ENCODE measurements around the gene SLC25A34.
A peak's percentile ranks its signal among the peaks of the same experiment; 100 is the strongest.

The SLC25A34 gene

DNA sequence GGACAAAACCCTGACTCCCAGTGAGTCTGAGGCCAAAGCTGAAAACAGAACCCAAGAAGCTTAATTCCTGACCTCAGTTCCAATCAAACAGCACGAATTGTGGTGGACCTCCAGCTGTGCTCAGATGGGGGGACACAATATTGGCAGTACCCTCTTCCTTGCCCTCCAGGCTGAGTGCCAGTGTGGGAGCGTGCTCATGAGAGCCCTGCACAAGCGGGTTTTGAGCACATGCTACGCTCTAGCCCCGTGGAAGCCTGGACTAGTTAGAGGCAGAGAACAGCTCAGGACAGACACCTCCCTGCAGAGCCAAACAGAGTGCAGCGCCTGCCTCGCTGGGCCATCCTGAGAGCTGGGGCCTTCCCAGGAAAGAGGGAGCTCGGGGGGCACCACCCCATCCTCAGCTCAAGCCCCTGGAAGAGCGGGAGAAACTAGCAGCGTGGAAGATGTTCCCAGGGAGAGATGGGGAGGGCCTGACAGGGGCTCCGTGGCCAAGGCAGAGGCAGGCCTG lies 2.8 kb upstream of the SLC25A34 start:
- no peak for DNase-seq (ENCODE audit: low read depth)

DNA sequence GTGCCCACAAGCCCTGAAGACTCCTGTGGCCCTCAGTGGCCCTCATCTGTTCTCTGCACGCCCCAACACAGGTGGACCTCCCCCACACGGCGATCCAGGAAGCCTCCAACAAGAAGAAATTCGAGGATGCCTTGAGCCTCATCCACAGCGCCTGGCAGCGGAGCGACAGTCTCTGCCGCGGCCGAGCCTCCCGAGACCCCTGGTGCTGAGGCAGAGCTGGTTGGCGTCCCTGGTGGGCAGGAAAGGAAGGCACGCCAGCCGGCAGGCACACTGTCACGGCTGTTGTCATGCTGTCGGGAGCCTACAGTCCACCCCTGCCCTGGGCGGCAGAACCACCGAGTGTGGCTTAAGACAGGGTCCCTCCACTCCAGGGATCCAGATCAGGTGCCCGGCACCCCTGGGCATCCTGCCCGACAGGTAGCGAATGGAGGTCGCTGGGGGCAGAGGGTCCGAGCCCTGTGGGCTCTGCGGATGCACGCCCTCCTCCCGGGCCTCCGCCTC lies 2.3 kb upstream of the SLC25A34 start:
- DNase-seq (ENCODE audit: low read depth) = no peak

DNA sequence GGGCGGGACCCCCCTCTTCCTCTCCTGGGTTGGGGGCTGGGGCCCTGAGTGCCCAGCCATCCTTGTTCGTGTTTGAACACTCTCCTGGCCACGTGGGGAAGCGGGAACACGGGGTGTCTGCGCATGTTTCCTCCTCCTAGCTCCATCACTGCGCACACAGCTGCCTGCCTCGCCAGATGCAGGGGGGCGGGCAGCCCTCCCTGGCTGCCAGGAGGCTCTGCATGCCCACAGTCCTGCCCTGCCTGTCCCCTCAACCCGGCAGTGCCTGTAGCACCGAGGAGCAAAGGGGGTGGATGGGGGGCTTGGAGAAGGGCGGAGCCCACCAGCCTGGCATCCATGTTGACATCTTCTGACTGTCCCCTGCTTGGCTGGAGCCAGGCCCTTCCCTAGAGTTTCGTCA lies 1.8 kb upstream of the SLC25A34 start:
- no peak for DNase-seq (ENCODE audit: low read depth)

DNA sequence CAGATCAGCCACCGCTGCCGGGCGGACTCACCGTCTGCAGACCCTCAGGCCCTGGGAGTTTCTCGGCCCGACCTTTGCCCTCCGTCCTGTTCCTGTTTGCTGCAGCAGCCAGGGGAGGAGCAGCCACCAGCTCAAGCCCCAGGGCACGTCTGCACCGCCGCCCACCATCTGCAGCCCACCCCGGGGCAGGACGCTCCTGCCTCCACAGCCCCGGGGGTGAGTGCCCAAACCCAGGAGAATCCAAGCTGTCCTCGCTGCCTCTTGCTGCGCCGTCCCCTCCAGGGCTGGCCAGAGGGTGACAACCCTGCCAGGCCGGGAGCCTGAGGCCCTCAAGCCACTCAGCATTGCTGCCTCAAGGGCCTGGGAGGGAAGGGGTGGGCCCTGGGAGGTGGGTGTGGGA lies 1.2 kb upstream of the SLC25A34 start:
- no peak for DNase-seq (ENCODE audit: low read depth)

DNA sequence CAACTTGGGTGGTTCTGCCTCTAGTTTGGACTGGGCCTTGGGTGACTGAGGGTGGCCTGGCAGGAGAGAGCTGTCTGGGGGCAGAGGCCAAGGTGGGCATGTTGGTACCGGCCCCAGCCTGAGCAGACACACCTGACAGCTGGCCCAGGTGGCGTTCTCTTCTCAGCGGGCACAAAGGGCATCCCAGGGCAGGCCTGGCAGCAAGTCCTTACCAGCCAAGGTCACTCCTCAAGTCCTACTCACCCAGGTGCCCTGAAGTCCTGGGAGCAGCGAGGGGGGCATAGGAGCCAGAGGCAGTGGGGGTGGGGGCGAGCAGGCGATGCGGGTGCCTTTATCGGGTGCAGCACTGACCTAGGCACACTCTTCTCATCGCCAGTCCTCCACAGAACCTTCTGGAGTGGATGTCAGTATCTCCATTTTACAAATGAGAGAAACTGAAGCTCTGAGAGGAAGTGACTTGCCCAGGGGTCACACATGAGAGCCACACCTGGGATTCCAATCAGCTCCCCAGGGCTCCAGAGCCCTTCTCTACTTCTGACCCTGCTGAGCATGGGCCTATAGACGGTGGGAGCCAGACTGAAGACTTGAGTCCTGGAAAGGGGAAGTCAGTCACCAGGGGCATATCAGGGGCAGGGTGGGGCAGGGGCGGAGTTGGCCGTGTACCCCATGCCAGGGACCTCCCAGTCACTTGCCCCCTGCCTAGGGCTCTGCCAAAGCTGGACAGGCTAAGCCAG lies 587 bp upstream of the SLC25A34 start:
- no peak for DNase-seq (ENCODE audit: low read depth)

DNA sequence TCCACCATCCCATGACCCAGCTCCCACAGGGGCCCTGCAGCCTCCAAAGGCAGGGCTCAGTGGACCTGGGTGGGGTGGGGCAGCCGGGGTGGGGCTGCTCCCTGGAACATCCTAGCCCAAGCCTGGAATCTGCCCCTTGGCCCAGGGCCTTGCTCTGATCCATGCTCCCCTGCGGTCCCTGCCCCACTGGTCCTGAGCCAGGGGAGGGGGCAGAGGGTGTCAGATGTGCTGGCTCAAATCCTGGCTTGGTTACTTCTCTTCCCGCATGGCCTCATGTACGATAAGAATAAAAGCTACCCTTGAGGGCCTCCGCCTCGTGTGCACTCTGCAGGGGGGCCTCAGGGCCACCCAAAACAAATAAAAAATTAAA lies 819 bp downstream of the SLC25A34 start:
- DNase-seq (ENCODE audit: low read depth) = no peak

DNA sequence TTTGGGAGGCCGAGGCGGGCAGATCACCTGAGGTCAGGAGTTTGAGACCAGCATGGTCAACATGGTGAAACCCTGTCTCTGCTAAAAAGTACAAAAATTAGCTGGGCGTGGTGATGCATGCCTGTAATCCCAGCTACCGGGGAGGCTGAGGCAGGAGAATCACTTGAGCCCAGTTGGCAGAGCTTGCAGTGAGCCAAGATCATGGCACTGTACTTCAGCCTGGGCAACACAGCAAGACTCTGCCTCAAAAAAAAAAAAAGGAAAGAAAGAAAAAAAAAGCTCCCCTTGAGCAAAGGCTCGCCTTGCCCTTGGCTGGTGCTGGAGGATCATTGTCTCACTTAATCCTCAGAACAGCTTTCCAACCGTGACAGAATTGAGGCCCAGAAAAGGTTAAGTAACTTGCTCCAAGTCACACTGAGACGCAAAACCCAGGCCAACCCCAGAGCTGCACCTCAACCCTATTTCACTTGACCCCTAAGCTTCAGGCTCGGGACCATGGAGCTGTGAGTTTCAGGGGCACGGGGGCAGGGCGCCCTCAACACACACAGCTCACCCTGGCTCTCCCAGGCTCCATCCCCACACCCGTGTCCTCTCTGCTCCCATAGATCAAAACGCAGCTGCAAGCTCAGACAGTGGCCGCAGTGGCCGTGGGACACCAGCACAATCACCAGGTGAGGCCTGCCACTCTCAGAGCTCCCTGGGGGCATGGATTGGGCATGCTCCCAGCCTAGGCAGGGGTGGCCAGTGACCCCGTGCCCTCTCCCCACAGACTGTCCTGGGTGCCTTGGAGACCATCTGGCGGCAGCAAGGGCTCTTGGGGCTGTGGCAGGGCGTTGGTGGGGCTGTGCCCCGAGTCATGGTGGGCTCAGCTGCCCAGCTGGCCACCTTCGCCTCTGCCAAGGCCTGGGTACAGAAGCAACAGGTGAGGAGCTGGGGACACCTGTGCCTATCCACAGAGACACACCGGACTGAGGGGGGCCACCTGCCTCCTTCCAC lies 1.6 kb downstream of the SLC25A34 start:
- DNase-seq (ENCODE audit: low read depth) = no peak

DNA sequence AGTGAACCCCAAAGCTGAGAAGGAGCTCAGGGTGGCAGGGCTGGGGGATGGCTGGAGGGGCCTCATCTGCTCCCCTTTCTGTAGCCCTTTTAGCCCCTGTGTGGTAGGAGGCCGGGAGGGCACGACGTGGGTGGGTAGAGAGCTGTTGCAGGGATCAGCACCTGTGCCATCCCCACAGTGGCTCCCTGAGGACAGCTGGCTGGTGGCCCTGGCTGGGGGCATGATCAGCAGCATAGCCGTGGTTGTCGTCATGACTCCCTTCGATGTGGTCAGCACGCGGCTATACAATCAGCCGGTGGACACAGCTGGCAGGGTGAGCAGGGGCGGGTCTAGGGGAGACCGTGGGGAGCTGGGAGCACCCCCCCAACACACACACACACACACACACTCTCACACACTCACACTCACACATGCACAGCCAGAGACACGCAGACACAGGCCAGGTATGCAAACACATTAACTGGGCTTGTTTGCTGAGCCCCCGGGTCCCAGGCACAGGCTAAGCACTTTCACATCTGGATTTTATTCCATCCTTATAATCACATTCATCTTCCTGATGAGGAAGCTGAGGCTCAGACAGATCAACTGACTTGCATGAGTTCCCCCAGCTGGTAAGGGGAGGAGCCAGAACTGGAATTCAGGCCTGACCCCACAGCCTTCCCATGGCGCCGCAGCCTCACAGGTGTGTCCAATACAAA lies 2.5 kb downstream of the SLC25A34 start:
- DNase-seq (ENCODE audit: low read depth) = no peak

DNA sequence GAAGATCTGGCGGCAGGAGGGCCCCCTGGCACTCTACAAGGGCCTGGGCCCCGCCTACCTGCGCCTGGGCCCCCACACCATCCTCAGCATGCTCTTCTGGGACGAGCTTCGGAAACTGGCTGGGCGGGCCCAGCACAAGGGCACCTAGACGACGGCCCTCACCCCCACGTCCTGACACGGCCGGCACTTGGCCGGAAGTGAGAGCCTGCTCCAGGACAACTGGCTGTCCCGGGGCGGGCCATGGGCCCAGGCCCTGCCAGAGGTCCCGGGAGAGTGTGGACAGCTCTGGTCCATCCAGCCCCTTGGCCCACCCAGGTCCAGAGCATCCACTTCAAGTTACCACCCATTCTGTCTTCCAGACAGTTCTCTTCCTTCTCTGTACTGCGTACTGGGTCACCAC lies 3.2 kb downstream of the SLC25A34 start:
- DNase-seq (ENCODE audit: low read depth) = no peak

DNA sequence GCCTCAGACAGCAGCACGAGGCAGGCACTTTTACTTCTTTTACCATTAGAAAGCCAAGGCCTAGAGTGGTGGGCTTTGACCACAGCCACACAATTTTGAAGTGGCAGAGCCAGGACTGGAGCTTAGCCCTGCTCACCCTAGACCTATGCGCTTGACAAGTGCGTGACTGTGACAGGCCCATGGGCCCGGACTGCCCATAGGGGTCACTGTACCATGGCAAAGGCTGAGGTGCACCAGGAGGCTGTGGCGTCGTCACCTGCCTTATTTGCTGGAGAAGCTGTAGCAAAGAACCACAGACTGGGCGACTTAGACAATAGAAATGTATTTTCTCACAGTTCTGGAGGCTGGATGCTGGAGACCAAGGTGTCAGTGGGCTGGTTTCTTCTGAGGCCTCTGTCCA lies 3.7 kb downstream of the SLC25A34 start:
- DNase-seq (ENCODE audit: low read depth) = no peak

DNA sequence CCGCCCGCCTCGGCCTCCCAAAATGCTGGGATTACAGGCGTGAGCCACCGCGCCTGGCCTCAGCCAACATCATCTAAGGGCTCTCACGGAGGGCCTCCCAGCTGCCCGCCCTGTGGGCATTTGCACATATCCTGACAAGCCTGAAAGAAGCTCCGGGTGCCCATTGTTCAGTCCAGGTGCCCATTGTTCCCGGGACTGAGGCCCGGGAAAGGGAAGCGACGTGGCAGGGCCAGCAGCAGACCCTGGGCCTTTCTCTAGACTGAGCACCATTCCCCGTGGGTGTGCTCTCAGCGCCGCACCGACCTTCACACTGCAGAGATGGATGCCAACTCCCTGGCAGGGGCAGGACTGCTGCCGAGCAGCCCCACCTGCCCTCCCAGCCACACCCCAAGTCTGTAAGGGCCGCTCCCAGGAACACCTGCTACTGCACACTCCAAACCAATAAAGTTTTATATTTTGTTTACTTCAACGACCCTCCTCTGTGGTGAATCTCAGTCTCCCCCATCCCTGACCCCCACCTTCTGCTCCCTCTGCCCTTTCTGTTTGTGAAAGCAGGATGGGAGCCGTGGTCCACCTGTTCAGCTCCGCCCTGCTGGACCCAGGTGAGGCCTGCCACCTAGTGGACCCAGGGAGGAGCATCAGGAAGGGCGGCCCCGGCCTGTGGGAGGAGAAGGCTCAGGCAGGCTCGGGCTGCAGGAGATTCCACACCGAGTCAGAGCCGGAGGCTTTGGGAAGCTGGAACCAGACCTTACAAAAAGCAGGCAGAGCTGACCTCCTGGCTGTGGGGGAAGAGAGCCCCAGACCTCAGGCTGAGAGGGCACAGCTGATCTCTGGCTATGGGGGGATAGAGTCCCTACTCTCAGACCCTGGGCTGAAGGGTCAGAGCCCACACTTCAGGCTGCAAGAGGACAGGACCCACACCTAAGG lies 5.1 kb downstream of the SLC25A34 start:
- DNase-seq (ENCODE audit: low read depth) = peak; percentile 34

DNA sequence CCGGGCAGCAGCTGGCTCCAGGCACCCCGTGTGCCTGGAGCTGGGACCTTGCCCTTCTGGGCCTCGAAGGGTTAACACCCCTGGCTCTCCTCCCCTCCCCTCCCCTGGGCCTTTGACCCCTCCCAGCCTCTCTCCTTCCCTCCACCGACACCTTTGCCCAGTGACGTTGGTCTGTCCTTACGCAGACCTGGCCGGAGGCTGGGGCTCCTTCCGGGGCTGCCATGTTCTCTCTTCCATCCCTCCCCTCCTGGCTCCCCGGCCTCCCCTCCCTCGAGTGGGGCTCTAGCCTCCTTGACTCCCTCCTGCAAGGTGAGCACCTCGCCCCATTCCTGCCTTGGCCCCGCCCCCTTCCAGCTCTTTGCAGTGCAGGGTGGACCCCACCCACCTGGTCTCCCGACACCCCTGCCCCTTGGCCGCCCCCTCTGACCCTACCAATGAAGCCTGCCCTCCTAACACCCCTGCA lies 6.3 kb downstream of the SLC25A34 start, which contains the start of gene TMEM82:
TMEM82 (plus strand) TSS at position 161 of the 463 bp plus-strand sequence; CDS start at position 222, 61 bp downstream.
- DNase-seq (ENCODE audit: low read depth) = no peak

DNA sequence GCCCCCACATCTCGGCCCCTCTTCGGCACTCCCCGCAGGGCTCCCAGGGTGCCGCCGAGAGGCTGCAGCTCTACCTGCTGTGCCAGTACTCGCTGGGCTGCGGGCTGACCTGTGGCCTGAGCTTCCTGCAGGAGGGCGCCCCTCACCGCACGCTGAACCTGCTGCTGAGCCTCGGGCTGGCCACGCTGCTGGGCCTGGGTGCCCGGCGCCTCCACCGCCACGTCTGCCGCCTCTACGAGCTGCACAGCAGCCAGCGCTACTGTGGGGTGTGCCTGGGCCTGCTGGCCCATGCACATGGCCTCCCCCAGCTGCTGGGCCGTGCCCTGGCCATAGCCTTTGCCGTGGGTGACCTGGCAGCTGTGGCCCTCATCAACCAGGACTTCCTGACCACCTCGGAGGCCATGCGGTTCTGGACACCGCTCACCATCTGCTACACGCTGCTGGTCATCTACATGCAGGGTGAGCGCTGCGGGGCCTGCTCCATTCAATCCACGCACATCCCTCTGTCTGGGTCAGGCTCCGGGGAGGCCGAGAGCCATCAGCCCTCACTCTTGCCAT lies 8.1 kb downstream of the SLC25A34 start:
- no peak for DNase-seq (ENCODE audit: low read depth)

DNA sequence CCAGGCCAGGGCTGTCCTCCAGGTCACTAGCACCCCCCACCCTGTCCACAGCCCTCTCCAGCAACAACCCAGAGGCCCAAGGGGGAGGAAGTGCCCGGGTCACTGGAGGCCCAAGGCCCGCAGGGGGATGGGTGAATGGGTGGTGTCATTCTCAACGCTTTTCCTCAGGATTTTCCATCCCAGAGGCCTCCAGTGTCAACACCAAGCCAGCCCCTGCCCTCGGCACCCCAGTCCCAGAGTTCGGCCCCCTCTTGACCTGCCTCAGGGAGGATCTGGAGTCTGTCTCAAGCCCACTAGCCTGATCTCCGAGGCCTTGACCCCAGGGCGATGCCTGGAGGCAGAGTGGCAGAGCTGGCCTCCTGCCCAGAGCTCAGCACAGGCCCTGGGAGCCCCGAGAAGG lies 11.3 kb downstream of the SLC25A34 start:
- no peak for DNase-seq (ENCODE audit: low read depth)

DNA sequence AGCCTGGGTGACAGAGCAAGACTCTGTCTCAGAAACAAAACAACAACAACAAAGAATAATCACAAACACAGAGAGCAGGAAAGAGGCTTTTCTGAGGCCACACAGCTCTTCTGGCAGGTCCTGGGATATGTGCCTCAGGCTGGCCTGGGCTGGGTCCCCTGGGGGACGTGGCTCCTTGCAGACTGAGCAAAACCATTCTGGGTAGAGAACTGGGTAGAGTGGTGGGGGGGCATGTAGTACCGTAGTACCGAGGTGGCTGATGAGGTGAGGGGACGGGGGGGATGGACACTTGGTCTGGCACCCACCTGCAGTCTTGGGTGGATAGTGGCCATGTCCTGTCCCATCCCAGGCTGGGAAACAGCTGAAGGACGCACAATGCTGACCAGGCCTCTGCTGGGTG lies 12.2 kb downstream of the SLC25A34 start:
- DNase-seq (ENCODE audit: low read depth) = no peak

DNA sequence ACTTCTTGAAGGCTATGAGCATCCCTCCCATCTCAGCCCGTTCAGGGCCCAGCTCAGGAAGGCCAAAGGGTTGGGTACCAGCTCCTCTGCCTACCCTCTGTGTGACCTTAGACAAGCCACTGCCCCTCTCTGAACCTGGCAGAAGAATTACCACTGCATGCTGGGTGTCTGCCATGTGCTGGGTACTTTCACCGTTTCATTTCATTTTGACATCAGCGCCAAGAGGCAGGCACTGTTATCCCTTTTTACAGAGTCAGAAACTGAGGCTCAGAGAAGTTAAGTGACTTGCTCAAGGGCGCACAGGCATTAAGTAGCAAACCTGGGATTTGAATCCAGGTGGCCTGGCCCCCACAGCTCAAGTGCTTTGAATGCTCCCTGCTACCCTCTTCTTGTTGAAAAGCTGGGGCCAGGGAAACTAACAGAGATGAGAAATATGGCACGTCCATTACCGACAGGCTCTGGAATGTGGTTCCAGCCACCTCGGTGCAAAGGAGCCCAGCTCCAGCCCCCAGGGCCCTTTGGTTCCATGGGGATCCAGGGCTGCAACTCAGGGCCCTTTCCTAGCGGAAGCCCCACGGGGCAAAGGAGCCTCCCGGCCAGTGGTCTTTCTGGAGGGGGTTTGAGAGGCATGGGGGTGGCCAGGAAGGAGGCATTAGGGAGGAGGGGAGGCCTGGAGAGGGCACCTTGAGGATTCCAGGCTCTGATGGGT lies 12.8 kb downstream of the SLC25A34 start:
- no peak for DNase-seq (ENCODE audit: low read depth)

DNA sequence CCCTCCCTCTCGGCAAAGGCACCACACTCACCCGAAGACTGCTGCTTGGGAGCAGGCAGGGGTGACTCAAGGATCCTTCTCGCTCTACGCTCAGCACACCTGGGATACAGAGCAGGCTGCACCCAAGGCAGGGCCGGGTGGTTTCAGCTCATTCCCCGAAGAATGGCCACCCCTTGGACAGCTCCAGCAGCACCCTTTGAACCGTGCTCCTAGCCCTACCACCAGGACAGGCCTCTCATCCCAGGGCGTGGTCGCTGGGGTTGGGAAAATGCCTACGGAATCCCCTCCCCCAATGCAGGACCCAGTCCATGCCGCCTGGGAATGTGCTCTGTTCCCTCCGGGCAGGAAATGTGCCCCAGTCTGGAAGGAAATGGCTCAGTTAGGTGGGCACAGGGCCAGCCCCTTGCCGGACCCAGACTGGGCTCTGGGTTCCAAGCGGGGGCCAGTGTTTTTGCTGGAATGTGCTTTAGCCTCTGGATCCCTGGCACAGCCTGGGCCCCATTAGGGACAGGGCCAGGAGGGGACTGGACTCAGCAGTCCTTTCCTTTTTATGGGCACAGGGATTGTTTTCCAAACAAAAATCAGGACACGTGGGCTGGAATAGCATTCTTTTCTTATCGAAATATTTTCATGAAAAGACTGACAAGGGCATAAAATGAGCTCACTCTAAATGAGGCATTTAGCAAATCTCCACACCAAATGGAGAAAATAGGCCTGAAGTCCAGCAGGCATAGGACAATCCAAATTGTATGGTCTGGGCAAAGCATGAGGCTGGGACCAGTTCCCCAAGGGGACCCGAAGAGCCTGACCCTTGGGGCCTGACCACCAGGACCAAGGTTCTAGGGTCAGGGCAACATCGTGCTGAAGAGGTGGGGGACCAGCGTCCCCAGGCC lies 13.6 kb downstream of the SLC25A34 start:
- DNase-seq (ENCODE audit: low read depth) = no peak

DNA sequence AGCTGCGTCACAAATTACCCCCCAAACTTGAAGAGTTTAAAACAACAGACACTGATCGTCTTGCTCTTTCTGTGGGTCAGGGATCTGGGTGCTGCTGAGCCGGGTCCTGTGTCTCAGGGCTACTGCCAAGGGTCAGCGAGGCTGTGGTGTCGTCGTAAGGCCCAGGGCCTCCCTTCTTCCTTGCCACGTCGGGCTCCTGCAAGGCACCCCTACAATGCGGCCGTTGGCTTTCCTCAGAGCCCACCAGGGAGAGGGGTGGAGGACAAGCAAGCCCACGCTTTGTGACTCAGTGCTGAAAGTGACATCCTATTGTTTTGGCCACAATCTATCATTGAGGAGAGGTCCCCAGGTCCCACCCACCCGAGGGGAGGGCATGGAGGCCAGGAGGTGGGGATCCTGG lies 14.9 kb downstream of the SLC25A34 start:
- DNase-seq (ENCODE audit: low read depth) = no peak

DNA sequence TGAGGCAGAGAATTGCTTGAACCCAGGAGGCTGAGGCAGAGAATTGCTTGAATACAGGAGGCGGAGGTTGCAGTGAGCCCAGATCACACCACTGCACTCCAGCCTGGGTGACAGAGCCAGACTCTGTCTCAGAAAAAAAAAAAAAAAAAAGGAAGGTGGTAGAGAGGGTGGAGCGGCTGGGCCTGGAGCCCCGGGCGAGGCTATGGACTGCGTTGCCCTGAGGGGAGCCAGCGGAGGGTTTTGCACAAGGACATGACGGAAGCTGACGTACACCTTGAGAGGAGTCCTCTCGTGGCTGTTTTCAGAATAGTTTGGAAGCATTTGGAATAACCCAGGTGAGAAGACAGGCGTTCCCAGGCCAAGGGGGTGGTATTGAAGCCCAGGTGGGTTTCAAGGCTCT lies 15.7 kb downstream of the SLC25A34 start:
- DNase-seq (ENCODE audit: low read depth) = no peak
